HG02884 (cell line): ENCODE results near the gene TEDC1.

Experiments used
- ATAC-seq: cut with Tn5 transposase; IDR thresholded peaks from one replicate; pipeline ENCODE4 v1.9.1; 2021; ENCODE audit warnings: mild to moderate bottlenecking, moderate library complexity; ENCODE audit not compliant: unreplicated experiment

TEDC1 gene

DNA sequence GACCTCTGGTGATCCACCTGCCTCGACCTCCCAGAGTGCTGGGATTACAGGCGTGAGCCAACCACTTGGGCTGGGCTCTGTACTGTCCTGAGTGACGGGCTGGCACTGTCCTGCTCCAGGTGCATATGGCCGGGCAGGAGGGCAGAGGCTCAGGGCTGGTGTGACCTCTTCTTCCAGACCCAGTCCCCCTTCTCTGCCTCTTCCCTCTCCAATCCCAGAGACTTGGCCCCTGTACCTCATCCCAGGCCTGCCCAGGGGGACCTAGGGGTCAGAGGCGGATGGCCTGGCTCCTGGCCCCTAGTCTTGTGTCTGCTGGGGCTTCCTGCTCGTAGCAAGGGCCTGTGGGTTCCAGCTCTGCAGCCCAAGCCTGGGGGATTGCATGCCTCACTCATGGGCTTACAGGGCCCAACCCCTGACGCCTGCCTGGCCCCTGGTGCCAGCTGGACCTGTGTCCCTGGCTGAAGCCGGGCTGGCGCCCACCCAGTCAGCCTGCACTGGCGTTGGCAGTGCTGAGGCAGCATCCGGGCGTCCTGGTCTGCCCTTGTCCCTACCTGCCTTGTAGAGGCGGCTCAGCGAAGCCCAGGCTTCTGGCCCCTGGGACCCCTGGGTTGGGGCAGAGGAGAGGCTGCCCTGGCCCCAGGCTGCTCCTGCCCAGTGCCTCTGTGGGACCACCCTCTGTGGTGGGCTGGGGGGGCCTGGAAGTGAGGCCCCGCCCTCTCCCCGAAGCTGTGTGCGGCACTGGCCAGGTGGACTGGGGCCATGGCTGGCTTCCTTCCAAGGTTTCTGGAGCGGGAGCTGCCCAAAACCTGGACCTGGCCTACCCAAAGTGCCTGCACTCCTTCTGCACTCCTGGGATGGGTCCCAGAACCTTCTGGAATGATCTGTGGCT is 4.3 kb downstream of the TEDC1 start:
- ATAC-seq: no peak

DNA sequence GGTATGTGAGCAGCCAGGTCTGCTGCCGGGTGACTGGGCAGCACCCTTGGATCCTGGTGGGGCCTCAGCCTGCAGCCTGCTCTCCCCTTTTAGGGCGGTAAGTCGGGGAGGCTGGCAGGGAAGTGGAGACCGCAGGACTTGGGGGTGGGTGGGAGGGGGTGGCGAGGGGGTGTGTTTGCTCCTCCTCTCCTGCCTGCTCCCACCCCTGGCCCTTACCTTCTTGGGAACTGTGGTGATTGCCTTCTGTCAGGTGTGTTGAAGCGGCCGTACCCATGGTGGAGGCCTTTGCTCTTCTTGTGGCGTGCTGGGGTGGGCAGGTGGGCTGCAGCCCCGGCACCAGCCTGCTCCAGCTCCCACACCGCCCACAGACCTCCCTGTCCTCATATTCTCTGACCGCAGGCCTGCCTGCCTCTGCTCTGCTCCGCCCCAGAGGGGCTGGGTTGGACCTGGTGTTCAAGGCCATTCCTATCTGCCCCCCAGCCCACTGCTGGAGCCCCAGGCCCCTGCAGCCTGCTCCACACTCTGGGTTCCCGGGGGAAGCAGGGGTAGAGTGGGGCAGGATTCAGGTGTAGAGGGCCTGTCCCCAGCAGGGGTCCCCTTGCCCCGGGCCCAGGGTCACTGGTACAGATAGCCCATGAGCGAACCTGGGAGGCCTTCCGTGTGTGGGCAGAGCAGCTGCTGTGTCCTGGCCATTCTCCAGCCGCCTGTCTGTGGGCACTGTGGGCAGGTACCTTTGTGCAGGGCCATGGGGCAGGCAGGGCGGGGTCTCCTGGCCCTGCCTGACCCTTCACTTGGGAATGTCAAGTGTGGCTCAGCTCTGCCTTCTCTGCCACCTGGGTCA is 5.2 kb downstream of the TEDC1 start:
- no peak for ATAC-seq

DNA sequence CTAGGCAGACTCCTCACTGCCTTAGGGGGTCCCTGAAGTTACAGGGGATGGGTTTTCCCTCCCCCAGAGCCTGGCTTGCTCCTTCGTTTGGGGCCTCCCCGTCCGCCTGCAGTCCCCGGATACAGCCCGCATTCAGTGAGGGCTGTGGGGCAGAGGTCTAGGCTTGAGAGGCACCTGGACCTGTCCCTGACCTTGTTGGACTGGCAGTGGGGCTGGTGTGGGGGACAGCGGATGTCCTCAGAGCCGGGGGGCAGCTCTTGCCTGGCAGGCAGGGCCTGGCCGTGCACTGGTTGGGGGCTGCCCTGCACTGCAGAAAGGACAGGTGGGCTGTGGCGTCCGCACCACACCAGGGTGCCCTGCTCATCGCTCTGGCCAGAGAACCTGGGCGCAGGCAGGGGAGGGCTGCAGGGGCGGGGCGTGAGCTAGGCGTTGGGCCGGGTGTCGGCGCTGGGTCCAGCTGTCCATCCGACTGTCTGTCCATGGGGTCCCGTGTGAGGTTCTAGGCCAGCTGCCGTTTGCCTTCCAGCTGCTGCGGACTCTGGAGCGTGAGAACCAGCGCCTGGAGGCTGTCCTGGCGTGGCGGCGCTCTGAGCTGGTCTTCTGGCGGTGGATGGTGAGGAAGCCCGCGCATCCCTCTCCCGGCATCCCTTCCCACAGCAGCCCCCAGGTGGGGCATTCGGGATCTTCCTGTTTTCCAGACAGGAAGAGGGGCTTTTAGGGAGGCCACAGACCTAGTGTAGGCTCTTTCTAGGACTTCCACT is 6.0 kb downstream of the TEDC1 start:
- ATAC-seq: no peak

DNA sequence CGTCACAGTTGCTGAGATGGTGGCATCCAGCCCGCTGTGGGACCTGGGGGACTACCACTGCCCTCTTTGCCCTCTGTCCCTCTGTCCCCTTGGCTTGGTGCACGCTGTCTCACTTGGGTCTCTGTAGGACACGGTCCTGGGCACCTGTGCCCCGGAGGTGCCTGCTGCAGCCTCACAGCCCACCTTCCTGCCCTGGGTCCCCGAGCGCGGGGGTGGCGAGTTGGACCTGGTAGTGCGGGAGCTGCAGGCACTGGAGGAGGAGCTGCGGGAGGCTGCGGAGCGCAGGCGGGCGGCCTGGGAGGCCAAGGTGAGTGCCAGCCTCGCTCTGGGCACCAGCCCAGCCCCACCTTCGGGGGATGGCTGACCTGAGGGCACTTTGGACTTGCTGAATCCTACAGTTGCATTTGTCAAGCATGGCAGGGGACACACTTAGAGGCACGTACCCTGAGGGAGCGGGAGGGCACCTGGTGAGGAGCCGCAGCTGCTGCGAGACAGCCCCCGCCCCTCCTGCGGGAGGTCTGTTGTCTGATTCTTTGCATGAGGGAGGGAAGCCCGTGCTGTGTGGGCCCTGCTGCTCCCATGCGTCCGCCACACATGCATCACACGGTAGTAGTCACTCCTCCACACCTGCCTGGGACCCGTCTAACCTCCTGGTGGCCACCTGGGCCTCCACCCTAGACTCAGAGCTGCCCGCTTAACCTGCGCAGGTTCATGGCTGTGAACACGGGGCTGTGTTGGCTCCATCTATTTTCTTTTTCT is 6.8 kb downstream of the TEDC1 start:
- ATAC-seq: no peak

DNA sequence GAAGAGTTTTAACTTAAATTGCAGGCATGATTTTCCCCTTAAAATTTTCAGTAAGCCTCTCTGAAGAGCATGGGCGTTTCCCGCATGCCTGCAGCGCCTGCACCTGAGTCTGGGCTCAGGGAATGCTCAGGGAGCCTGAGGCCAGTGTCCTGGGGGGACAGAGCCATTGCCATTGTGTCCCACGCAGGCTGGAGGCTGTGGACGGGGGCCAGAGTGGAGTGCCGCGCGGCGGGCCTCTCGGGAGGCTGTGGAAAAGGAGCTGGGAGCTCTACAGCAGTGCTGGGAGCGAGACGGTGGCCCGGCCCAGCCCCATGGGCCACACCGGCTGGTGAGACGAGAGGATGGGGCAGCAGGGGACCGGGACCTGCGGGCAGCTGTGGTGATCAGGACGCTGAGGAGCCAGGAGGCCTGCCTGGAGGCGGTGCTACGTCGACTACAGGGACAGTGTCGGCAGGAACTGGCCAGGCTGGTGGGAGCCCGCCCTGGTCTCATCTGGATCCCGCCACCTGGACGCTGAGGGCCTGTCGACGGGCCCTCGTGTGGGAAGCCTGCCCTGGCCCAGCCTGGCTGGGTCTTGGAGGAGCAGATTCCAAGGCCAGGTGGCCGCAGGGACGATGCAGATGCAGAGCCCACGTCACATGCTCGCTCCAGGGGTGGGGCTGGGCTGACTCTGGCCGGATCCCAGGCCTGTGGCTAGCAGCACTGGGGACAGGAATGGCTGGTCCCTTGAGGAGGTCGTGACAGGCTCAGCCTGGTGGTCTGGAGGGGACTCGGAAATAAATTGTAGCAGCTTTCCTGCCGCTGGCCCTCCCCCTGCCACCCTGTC is 7.6 kb downstream of the TEDC1 start:
- no peak for ATAC-seq

DNA sequence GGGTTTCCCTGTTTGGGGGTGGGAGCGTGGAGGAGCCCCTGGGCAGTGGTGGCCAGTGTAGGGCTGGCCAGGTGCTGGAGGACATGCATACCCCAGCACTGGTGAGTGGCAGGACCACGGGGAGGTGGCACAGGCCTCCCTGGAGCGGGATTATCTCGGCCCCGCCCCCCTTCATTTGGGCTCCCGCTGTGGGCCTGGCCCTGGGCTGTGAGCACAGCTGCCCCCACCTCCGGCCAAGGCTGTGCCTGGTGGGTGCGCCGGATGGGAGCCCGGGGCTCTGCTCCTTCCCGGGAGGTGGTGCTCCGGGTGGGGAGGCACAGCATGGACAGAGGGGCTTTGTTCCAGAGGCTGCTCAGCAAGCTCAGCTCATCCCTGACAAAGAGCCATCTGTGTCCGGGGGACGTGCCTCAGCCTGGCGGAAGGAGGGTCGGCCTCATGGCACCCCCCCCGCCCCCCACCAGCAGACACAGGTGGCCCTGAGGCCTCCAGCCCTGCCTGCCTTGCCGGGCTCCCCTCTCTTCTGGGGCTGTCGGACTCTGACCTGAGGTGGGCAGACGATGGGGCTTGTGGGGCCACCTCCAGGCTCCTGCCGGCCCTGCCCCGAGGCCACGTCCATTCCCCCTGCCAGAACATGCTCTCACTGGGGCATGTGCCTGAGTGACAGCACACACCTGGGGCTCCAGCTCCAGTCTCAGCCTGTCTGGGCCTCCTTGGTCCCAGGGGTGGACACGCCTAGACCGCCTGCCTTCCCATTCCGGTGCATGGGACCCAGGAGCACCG is 8.4 kb downstream of the TEDC1 start:
- ATAC-seq: no peak

DNA sequence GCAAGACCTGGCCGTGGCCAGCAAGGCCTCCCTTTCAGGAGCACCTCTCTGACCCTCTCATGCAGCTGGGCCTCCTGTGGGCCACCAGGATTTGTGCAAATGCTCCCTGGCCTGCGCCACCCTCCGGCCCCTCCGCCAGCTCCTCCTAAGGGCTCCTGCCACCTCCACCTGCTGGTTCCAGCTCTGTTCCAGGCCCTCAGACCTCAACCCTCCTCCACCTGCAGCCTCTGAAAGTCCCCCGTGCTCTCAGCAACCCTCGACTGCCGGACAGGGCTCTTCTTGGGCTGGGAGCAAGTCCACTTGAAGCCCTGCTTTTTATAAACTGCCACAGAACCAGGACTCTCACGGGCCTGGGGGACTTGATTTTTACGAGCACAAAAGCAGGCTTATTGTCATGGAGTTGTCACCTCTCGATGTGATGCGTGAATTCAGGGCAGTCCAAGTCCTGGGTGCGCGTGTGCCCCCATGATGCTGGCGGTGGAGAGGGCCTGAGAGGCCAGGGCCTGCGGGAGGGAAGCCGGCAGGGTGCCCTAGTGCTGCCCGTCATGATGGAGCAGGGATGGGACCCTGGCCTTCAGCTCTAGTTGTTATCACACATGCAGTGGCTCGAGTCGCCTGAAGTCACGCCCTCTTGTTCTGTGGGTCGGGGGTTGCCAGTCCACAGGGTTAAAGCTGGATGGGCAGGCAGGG is 9.1 kb downstream of the TEDC1 start:
- ATAC-seq: no peak

DNA sequence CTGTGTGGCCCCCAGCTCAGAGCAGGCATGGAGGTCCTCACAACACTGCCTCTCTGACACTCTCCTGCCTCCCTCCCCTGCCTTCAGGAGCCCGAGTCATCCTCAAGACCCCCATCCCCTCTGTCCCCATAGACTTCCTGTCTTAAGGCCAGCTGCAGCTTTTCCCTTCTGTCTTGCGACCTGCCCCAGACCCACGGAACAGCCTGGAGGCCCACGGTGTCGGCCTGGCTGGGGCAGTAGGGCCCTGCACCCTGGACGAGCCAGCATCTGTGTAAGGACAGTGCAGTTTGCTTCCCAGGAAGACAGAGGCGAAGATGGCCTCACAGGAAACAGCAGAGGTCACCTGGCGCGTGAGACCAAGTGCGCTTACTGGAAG is 9.7 kb downstream of the TEDC1 start:
- ATAC-seq: no peak

DNA sequence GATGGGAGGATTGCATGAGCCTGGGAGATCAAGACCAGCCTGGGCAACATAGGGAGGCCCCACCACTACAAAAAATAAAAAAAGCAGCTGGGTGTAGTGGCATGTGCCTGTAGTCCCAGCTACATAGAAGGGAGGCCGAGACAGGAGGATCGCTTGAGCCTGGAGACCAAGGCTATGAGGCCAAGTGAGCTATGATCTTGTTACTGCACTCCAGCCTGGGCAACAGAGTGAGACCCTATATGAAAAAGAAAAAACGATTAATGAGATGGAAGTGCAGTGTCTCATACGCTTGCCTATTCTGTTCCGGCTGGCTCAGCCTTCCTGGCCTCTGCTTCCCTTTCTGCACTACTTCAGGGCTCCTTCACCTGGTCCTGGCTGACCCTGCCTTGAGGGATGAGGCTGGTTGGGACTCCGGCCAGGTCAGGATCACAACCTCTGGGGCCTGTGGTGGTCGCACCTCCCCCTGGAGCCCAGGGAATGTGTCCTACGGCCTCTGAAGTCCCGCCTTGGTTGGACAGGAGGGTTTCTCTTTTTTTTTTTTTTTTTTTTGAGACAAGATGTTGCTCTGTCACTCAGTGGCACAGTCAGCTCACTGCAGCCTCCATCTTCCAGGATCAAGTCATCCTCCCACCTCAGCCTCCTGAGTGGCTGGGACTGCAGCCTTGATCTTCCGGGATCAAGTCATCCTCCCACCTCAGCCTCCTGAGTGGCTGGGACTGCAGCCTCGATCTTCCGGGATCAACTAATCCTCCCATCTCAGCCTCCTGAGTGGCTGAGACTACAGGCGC is 10.7 kb downstream of the TEDC1 start:
- ATAC-seq: no peak

DNA sequence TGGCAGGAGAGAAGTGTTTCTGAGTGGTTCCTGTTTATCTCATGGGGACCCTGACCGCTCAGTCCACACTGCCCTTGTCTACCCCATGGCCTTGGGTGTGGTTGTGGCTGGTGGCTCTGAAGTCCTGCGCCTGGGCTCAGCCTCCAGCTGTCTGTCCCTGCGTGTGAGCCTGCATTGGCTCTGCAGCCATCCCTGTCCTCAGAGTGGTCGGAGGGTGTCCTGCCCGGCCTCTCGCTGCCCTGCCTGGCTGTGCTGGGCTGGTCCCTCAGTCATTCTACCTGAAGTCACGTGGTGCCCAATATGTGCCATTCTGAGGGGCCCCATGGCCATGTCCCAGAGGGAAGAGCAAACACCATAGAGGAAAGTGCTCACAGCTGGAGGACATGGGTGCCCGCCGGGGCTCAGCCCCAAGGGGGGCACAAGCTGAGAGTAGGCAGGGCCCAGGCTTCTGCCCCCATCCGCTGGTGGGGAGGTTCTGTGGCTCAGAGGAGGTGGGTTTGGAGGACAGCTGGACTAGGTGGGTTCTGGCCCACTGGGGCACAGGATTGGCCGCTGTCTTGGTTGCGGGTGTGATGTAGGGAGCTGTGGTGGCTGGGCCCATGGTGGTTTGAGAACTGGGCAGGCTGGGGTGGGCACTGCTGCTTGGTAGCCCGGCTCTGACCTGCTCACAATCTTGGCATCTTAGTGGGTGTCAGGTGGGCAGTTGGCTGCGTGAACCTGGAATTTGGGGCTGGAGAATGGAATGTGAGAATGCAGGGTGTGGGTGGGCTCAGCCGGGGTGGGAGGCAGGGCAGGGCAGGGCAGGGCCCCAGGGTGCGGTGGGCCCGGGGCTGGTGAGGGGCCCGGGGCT is 11.6 kb downstream of the TEDC1 start:
- ATAC-seq: no peak

DNA sequence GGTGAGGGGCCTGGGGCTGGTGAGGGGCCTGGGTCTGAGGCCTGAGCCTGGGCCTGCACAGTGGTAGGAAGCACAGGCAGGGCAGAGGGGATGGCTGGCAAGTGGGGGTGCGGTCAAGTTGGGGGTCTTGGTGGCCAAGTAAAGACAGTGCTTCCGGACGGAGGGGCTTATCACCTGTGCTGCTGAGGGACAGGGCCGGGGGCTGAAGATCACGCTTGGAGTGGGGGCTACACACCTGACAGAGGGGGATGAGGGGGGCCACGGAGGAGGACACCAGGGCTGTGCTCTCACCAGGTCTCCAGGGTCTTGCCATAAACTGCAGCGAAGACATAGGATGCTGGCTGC is 12.2 kb downstream of the TEDC1 start:
- ATAC-seq: no peak

DNA sequence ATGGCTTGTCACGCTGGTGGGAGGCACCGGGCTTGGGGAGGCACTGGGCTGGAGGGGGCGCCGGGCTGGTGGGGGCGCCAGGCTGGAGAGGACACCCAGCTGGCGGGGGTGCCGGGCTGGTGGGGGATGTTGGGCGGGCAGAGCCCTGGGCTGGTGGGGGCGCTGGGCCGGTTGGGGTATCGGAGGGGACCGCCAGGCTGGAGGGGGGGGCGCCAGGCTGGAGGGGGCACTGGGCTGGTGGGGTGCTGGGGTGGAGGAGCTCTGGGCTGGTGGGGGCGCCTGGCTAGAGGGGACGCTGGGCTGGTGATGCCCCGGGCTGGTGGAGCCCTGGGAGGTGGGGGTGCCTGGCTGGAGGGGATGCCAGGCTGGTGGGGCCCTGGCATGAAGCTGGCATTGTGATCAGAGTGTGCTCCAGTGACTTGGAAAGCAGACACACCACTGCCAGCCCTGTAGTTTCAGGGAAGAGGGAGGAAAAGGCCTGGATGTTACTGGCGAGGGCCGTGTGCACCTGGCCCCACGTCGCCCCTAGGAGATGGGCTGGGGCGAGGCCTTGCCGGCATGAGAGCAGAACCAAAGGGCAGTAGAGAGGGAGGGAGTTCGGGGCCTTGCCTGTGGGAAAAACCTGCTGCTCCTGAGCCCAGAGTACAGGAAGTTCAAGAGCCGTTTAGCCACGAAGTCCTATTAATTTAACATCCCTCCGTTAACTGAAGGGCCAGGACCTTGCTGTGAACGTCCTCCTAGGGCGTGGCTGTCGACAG is 13.1 kb downstream of the TEDC1 start:
- ATAC-seq: no peak

DNA sequence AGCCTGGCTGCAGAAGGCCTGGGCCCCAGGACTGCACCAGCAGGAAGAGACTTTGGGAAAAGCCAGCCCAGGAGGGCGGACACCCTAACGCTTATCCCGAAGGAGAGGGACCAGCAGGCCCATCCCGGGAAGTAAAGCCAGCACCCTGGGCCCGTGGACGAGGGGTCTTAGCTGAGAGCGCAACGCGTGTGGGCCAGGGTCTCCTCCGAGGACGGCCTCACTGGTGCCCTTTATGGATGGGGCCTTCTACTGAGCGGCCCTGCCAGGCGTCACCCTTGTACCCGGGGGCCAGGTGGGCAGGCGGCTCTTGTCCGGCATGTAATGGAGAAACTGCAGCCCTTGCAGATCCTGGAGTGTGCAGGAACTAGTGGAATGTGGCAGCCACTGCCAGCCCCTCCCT is 14.1 kb downstream of the TEDC1 start:
- no peak for ATAC-seq

DNA sequence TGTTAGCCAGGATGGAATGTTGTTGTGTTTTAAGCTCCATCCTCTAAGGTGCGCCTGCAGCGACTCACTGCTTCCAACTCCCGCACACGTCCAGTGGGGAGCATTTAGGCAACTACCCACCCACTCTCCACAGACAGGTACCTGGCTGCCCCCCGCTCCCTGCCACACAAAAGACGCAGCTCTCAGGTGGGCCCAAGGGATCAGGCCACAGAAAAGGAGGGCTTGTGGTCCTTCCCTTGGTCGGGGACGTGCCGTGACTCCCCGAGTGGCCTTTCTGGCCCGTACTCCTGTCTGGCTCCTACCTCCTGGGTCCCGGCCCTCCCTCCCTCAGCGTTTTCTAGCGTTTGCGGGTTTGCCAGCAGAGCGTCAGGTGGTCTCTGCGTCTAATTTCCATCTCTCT is 16.2 kb downstream of the TEDC1 start:
- ATAC-seq: no peak

DNA sequence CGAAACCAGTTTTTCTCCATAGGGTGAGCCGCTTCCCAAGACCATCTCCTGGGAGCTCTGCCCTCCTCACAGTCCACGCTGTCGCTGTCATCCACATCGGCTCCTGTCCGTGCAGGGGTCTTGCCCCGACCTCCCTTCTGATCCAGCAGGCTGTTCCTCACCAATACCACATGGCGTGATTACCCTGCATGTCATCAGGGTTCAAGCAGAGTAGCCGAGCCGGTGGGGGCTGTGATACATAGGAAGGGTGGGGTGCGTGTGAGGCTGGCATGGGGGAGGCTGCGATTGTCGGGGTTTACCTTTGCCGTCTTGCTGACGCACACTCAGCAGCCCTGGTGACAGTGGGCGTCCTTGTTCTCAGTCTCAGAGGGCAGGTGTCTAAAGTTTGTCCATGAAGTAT is 17.0 kb downstream of the TEDC1 start:
- no peak for ATAC-seq

DNA sequence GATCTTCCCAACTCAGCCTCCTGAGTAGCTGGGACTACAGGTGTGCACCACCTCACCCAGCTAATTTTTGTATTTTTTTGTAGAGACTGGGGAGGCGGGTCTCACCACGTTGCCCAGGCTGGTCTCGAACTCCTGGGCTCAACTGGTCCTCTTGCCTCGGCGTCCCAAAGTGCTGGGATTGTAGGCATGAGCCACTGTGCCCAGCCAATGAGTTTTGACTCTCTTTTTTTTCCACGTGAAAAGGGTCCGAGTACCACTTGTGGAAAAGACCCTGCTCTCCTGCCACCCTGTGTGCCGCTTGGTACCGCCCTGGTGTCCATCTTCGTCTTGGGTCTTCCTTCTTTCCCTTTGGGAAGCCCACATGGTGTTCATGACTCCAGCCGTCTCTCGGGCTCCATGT is 17.6 kb downstream of the TEDC1 start:
- no peak for ATAC-seq
